Stimulated activated CD8-positive, alpha-beta memory T cell treated with anti-CD3 and anti-CD28 coated beads, Interleukin-4, amount 100 ng/mL, for 4 hours (primary cell): ENCODE data around the gene FLT4.

Experiments used
- DNase-seq, 2 donors: peaks; one replicate each; pipeline ENCODE4 v3.0.0-alpha.2; 2020; ENCODE audit warnings: low read depth in 2 of 2, low spot score in 1 of 2

Gene FLT4

GRCh38 chr5:180594311-180595045, 54.9 kb downstream of the FLT4 start:
- no peak for DNase-seq

- DNase-seq: no peak
Observed at GRCh38 chr5:180593446-180594206, 55.8 kb downstream of the FLT4 start.

- DNase-seq: no peak
Observed at GRCh38 chr5:180592176-180592575, 57.2 kb downstream of the FLT4 start.

GRCh38 chr5:180591311-180591887, 58.0 kb downstream of the FLT4 start, which contains the start of gene SCGB3A1:
TSS of gene SCGB3A1 (minus strand) at chr5:180591499. CDS start at chr5:180591462, 37 bp downstream.
- no peak for DNase-seq

GRCh38 chr5:180590543-180591310, 58.7 kb downstream of the FLT4 start:
- DNase-seq: no peak

- no peak for DNase-seq
Observed at GRCh38 chr5:180589771-180590542, 59.4 kb downstream of the FLT4 start.

- DNase-seq: no peak
Observed at GRCh38 chr5:180586870-180587269, 62.5 kb downstream of the FLT4 start.

GRCh38 chr5:180586204-180586603, 63.2 kb downstream of the FLT4 start:
- DNase-seq: no peak

GRCh38 chr5:180583738-180584137, 65.7 kb downstream of the FLT4 start:
- no peak for DNase-seq

- no peak for DNase-seq
Observed at GRCh38 chr5:180580681-180581080, 68.7 kb downstream of the FLT4 start.

GRCh38 chr5:180575571-180575970, 73.8 kb downstream of the FLT4 start:
- DNase-seq: no peak

- DNase-seq: no peak
Observed at GRCh38 chr5:180568914-180569313, 80.5 kb downstream of the FLT4 start.

GRCh38 chr5:180563994-180564393, 85.4 kb downstream of the FLT4 start:
- DNase-seq: no peak

- no peak for DNase-seq
Observed at GRCh38 chr5:180558232-180558631, 91.2 kb downstream of the FLT4 start.

- DNase-seq: no peak
Observed at GRCh38 chr5:180557217-180557809, 92.1 kb downstream of the FLT4 start.

- DNase-seq: no peak
Observed at GRCh38 chr5:180555168-180555921, 94.1 kb downstream of the FLT4 start.

- DNase-seq: no peak
Observed at GRCh38 chr5:180553530-180553929, 95.9 kb downstream of the FLT4 start.
